HS-5 (cell line): ENCODE results near the gene MLLT10.

ENCODE experiments used
- DNase-seq: peaks from one replicate; pipeline ENCODE4 v3.0.0-alpha.2; 2012; ENCODE audit warnings: low read depth

MLLT10 gene

GRCh38 chr10:21501731-21502347 is 32.2 kb upstream of the MLLT10 start:
- no peak for DNase-seq

GRCh38 chr10:21502348-21502740 is 31.7 kb upstream of the MLLT10 start:
- DNase-seq = no peak

- DNase-seq = no peak
These were observed 30.5 kb upstream of the MLLT10 start for GRCh38 chr10:21503542-21503941.

GRCh38 chr10:21505711-21506278 is 28.2 kb upstream of the MLLT10 start:
- no peak for DNase-seq

GRCh38 chr10:21506351-21506750 is 27.7 kb upstream of the MLLT10 start:
- DNase-seq = no peak

- DNase-seq = no peak
These were observed 26.9 kb upstream of the MLLT10 start for GRCh38 chr10:21507150-21507549.

- no peak for DNase-seq
These were observed 25.2 kb upstream of the MLLT10 start for GRCh38 chr10:21508706-21509331.

GRCh38 chr10:21509341-21510240 is 24.4 kb upstream of the MLLT10 start:
- DNase-seq = no peak

- DNase-seq = no peak
These were observed 23.6 kb upstream of the MLLT10 start for GRCh38 chr10:21510241-21511094.

GRCh38 chr10:21511095-21511570 is 22.9 kb upstream of the MLLT10 start:
- no peak for DNase-seq

- DNase-seq = no peak
These were observed 22.0 kb upstream of the MLLT10 start for GRCh38 chr10:21511946-21512572.

- no peak for DNase-seq
These were observed 21.2 kb upstream of the MLLT10 start for GRCh38 chr10:21512573-21513404.

- no peak for DNase-seq
These were observed 20.6 kb upstream of the MLLT10 start for GRCh38 chr10:21513405-21513788.

GRCh38 chr10:21514129-21514817 is 19.8 kb upstream of the MLLT10 start:
- no peak for DNase-seq

GRCh38 chr10:21514818-21515351 is 19.1 kb upstream of the MLLT10 start:
- DNase-seq = no peak

GRCh38 chr10:21515361-21516241 is 18.4 kb upstream of the MLLT10 start:
- DNase-seq = no peak

GRCh38 chr10:21516242-21517131 is 17.5 kb upstream of the MLLT10 start:
- DNase-seq = no peak
